NOMO-1 treated with dmso at 0.1 percent for 144 hours (cell line): ENCODE results near the gene SPATS1.
A peak's percentile ranks its signal among the peaks of the same experiment; 100 is the strongest.

Source experiments
- DNase-seq: peaks from one replicate; lab custom pipeline; 2025; ENCODE audit not compliant: unreplicated experiment; lab: John Stamatoyannopoulos, UW

Gene SPATS1

GRCh38 chr6:44386364-44386928, 44.0 kb downstream of the SPATS1 start:
- no peak for DNase-seq

- DNase-seq: no peak
Measured at GRCh38 chr6:44386929-44387345, 44.5 kb downstream of the SPATS1 start.

GRCh38 chr6:44387346-44388134, 45.1 kb downstream of the SPATS1 start, which contains the start of gene CDC5L:
Gene CDC5L (plus strand): TSS chr6:44387706. CDS start chr6:44387824, 118 bp downstream.
- DNase-seq: peak; percentile 99

- peak; percentile 42 for DNase-seq
Measured at GRCh38 chr6:44388135-44388487, 45.7 kb downstream of the SPATS1 start.

GRCh38 chr6:44388887-44389286, 46.4 kb downstream of the SPATS1 start:
- no peak for DNase-seq

- DNase-seq: no peak
Measured at GRCh38 chr6:44390158-44390683, 47.8 kb downstream of the SPATS1 start.
